C4-2B (cell line): ENCODE data around the gene CTCFL.

ENCODE experiments used
- CTCF ChIP-seq: fragments of 450-650 bp; conservative IDR thresholded peaks from 2 replicates; pipeline ENCODE4 v1.5.1; 2017; ENCODE audit warnings: mild to moderate bottlenecking
- ZFX ChIP-seq: fragments of 450-650 bp; IDR thresholded peaks from 2 replicates; pipeline ENCODE4 v1.6.1; 2017

DNA sequence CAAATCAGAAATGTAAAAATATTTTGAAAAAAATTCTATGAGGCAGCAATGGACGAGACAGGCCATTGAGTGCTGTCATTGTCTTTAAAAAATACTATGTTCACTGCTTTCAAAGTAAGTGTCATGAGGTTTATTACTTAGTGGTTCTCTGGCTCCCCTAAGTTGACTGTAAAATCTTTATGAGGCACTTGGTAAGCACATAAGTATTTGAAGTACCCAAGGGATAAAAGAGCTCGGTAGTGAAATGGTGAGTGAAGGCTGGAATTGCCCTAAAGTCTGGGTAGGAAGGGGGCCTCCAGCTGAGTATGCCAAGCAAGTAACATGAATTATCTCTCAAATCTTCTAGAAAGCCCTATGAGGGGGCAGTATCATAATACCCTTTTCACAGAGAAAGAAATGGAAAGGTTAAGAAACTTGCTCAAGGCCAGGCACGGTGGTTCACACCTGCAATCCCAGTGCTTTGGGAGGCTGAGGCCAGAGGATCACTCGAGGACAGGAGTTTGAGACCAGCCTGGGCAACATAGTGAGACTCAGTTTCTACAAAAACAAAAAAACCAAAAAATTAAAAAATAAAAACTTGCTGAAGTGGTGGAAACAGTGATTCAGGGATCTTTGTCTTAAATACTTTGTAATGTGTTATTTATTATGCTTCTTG, 5.5 kb upstream of the CTCFL start:
- TF ChIP-seq CTCF = no peak
- no peak for TF ChIP-seq ZFX
